ENCODE results near the gene RAB36. TPM values are rescaled to one million over a fixed set of nuclear protein-coding genes. Genes with fewer than 3 reads are reported as not detected.

Gene RAB36
- total RNA-seq, 1 experiment from 2014 or later = 1.1 TPM

GRCh38 chr22:23156286-23156685 lies 11.0 kb downstream of the RAB36 start:
- H3K9ac ChIP-seq (ENCODE audit: low read length) = no peak overlapping the region
- ATAC-seq (no peak), DNase-seq (no peak)
- POLR2A ChIA-PET (ENCODE audit: unreplicated experiment) = no interaction called here
- no peaks in the 10 kb centered on the region for H3K79me2 ChIP-seq (ENCODE audit: low read length)
- no peaks in the 10 kb centered on the region for H4K20me1 ChIP-seq (ENCODE audit: low read length)
- intact Hi-C loops (cut with micrococcal nuclease) = no loop called here
- TF ChIP-seq CTCF (conservative IDR thresholded peaks at IDR 0.05; ENCODE audit: low read depth, low read length) (peak; percentile 30; the same call in 1 of the 2 replicates), EZH2 (IDR thresholded peaks at IDR 0.05; ENCODE audit: low read length, unreplicated experiment) (no peak)
- no peaks in the 10 kb centered on the region for H3K36me3 ChIP-seq (ENCODE audit: low read depth, low read length)
- H3K4me2 ChIP-seq (ENCODE audit: low read length) = no peak overlapping the region
- H3F3A ChIP-seq (ENCODE audit: low read length, unreplicated experiment) = no peaks in the 10 kb centered on the region
- peaks cover 8% of the 10 kb centered on the region; the same call in 1 of the 2 replicates for H3K4me1 ChIP-seq (ENCODE audit: insufficient read depth, low read length)
- H3K27me3 ChIP-seq (ENCODE audit: low read length) = no peaks in the 10 kb centered on the region
- H3K9me3 ChIP-seq (ENCODE audit: low read length) = no peaks in the 10 kb centered on the region
- CTCF ChIA-PET = no interaction called here
- H3K9me2 ChIP-seq (replicated peaks; ENCODE audit: low read length) = no peaks in the 10 kb centered on the region
- BruUV-seq (replicated peaks) = no TSS peak
- no peak overlapping the region for H3K27ac ChIP-seq (ENCODE audit: low read length)
- H3K4me3 ChIP-seq (ENCODE audit: low read length) = no peak overlapping the region
- no peak overlapping the region for H2AFZ ChIP-seq (ENCODE audit: low read length)

GRCh38 chr22:23157560-23158515 lies 12.6 kb downstream of the RAB36 start:
- ATAC-seq (no peak), DNase-seq (no peak)
- Histone ChIP-seq H3K4me2 (ENCODE audit: low read length) (no peak overlapping the region), H3K4me1 (ENCODE audit: insufficient read depth, low read length) (no peaks in the 10 kb centered on the region), H3K9ac (ENCODE audit: low read length) (no peak overlapping the region), H3K9me2 (replicated peaks; ENCODE audit: low read length) (no peaks in the 10 kb centered on the region), H3K9me3 (ENCODE audit: low read length) (no peaks in the 10 kb centered on the region), H3K36me3 (ENCODE audit: low read depth, low read length) (no peaks in the 10 kb centered on the region), H3K79me2 (ENCODE audit: low read length) (no peaks in the 10 kb centered on the region), H3F3A (ENCODE audit: low read length, unreplicated experiment) (no peaks in the 10 kb centered on the region), H3K4me3 (ENCODE audit: low read length) (no peak overlapping the region), H4K20me1 (ENCODE audit: low read length) (no peaks in the 10 kb centered on the region), H3K27ac (ENCODE audit: low read length) (no peak overlapping the region), H2AFZ (ENCODE audit: low read length) (no peak overlapping the region), H3K27me3 (ENCODE audit: low read length) (no peaks in the 10 kb centered on the region)
- no peak for TF ChIP-seq CTCF (conservative IDR thresholded peaks at IDR 0.05; ENCODE audit: low read depth, low read length)
- TF ChIP-seq EZH2 (IDR thresholded peaks at IDR 0.05; ENCODE audit: low read length, unreplicated experiment) = no peak
- no peak for TF ChIP-seq EZH2phosphoT487 (IDR thresholded peaks at IDR 0.05; ENCODE audit: borderline replicate concordance, low read length)
- POLR2A ChIA-PET (ENCODE audit: unreplicated experiment) = no interaction called here
- BruUV-seq (replicated peaks) = no TSS peak
- intact Hi-C loops (cut with micrococcal nuclease) = no loop called here
- CTCF ChIA-PET = no interaction called here

All from PC-3 (cell line).